Measurements from ENCODE around the gene SERBP1.
"Not testable (repeated sequence)": the region's sequence is repeated elsewhere in the genome, so short reads cannot be mapped to it uniquely, and the experiment has no call there.

SERBP1 gene

GRCh38 chr1:67439277-67440029, 9.3 kb upstream of the SERBP1 start:
- FAIRE-seq: no peak

GRCh38 chr1:67437961-67438360, 7.8 kb upstream of the SERBP1 start:
- no peak for FAIRE-seq

DNA sequence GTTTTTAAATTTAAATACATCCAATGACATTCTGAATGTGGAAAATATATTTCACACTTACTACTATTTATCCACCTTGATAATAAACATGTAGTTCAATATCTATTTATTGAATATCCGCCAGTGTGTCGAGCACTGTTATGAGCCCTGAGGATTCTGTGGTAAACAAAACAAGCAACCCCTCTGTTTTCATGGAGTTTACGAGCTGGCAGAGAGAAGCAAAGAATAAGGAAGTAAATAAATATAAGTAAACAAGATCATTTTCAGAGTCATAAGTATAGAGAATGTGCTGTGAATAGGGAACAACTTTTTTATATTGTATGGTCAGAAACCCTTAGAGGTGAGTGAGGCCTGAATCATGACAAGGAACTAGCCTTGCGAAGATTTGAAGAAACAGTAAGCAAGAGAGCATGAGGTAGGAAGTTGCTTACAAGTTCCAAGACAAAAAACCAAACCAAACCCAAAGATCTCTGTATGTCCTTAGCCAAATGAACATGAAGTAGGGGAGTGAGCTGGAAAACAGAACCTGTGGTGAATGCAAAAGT, 6.4 kb upstream of the SERBP1 start:
- FAIRE-seq: no peak

DNA sequence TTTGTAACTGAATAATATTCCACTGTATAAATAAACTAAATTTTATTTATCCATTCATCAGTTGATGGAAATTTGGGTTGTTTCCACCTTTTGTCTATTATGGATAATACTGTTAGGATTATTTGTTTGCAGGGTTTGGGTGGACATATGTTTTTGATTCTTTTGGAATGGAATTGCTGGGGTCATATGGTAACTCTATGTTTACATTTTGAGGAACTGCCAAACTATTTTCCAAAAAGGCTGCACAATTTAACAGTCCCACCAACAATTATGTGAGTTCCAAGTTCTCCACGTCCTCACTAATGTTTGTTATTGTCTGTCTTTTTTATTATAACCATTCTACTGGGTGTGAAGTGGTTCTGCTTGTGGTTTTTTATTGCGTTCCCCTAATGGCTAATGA, 4.3 kb upstream of the SERBP1 start:
- FAIRE-seq: no peak

GRCh38 chr1:67433837-67434236, 3.6 kb upstream of the SERBP1 start:
- FAIRE-seq: no peak

DNA sequence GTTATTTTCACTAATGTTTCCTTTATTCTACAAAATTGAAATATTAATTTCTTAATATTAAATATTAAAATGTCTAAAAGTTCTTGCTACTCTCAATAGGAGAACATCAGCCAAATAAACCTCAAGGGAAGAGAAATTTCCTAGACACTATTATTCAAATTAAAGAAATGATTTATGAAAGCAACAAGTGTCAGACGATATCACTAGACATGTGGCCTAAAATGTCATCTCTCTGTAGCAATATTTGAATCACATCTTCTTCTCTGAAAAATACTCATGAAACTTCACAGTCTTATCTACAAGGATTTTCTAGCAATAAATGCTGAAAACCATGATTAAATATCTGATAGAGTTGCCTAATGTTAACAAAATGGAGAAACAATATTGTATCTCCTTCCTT, 2.5 kb upstream of the SERBP1 start:
- no peak for FAIRE-seq

DNA sequence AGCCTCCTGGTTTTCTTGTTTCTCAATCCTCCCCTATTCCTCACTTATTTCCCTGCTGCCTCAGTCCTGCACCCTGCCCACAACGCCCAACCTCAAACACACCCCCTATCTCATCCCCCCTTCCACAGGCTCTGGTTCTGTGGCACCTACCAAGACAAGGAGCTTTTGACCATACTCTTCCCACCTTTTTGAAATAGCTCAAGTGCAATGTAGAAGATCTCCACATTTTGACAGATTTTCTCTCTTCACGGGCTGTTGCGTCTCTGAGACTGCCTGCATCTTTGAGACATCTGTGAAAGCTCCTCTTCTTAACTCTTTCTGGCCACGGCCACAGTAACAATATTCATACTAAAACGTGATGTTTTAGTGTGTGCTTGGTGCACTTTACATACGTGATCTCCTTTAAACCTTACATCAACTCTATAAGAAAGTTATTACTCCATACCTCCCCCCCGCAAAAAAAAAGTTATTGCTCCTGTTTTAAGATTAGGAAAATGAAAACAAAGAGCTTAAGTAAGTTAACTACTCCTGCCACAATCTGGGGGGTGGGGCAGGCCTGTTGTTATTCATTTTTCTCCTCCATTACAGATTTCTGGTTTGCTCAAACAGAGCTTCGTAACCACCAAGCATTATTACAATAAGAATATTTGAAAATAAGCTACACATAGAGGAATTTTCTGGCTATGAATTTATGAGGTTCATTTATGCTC, 1.8 kb upstream of the SERBP1 start:
- FAIRE-seq: no peak

GRCh38 chr1:67431156-67431765, 1.1 kb upstream of the SERBP1 start:
- no peak for FAIRE-seq

DNA sequence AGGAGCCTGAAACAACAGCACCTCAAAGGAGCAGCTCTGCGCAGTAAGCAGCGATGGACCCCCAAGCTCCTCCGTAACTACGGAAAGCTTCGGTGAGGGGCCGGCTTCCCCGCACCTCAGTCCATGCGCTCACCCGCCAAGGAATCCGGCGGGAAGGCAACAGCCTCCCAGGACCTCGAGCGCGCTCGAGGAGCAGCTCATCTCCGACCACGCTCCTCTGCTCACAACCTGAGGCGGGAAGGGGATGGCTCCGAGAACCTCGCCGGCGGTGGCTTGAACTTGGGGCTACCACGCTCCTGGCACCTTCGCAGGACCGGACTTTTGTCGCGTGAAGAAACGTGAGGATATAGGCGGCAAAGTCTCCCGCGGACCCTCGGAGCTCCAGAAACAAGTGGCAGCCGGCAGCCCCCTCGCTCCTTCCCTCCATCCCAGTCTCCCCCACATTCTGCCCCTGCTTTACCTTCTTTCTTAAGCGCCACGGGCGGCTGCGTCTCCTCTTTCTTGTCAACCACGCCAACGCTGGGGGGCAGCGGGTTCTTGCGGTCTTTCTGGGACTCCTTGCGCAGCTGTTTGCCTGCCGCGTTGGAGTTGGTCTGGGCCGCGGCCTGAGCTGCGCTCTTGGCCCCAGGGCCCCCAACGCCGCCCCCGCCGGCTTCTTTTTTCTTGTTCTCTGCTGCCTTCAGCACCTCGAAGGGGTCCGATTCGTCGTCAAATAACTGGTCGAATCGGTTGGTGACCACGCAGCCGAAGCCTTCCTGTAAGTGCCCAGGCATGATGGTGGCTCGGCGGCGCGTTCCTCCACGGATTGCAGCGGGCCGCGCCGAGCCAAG, 459 bp downstream of the SERBP1 start:
- no peak for FAIRE-seq

DNA sequence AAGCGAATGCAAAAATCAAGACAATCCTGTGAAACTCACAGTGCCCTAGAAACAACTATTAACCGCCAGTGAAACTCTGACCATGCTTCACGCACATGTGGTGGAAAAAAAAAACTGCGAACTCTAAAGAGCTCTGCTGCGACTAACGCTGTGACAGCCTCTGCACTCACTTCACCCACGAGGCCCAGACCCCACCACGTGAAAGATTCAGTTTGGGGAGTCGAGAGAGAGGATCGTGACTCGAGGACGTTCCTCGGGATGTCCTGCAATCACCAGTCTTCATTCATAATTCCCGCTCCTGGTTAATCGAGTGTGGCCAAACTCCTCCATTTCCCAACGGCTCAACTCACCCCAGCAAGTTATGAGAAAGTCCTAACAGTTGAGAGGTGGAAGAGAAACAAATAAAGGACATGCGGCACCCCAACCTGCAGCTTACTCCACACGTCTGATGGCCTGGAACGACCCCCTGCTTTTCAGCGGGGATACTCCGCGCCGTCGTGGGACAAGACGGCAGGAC, 1.1 kb downstream of the SERBP1 start:
- FAIRE-seq: no peak

GRCh38 chr1:67427947-67428346, 2.3 kb downstream of the SERBP1 start:
- no peak for FAIRE-seq

DNA sequence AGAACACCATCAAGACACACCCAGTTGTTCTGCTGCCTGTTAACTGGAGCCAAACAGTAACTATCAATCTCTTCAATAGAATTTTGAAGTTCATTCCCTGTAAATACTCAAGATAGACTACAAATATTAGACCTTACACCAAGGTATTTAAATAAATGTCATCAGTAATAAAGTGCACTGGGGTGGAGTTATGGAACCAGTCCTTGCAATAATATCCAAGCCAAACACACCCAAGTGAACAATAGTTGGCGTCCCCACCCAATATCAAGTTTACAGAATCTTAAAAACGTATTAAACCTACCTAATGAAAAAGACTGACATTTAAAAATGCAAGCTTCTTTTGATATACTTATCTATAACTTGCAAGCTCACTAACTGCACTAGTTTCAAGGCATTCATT, 2.7 kb downstream of the SERBP1 start:
- FAIRE-seq: no peak

- no peak for FAIRE-seq
These were observed 9.2 kb downstream of the SERBP1 start for GRCh38 chr1:67420835-67421492.

GRCh38 chr1:67418839-67419586, 11.2 kb downstream of the SERBP1 start:
- no peak for FAIRE-seq

DNA sequence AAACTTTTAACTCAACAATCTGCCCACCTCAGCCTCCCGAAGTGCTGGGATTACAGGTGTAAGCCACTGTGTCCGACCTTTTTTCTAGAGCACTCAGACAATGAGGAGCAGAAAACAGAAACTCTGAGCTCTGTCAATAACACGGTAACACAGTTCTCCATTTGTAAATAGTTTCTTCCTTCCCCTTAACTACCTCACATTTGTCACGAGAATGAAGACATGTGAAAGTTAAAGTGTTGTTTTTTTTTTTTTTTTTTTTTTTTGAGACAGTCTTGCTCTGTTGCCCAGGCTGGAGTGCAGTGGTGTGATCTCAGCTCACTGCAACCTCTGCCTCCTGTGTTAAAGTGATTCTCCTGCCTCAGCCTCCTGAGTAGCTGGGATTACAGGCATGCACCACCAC, 12.5 kb downstream of the SERBP1 start:
- FAIRE-seq: not testable (repeated sequence)

- FAIRE-seq: no peak
These were observed 15.2 kb downstream of the SERBP1 start for GRCh38 chr1:67415041-67415440.

DNA sequence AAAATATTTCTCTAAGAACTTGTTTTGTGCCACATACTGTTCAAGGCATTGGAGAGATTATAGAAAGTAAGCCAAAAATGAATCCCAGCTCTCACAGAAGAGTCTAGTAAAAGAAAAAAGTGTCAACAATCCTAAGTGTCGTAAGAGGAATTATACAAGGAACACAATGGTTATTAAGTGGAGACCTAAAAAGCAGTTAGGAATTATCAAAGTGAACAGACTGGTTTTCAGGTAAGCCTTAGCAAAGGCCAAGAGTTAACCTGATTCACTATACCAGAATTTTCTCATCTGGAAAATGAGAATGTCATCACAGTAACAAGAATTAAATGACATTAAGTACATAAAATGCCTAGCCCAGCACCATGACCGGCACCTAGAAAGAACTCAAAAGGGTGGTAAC, 15.6 kb downstream of the SERBP1 start:
- no peak for FAIRE-seq

DNA sequence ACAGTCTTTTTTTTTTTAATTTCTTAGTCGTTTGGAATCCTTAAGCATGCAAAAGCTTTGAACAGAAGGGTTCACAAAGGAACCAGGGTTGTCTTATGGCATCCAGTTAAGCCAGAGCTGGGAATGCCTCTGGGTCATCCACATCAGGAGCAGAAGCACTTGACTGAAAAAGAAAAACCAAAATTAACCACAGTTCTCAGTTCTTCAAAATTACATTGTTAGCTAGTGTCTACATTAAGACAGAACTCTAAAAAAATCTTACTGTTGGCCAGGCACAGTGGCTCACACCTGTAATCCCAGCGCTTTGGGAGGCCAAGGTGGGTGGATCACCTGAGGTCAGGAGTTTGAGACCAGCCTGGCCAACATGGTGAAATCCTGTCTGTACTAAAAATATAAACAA, 17.1 kb downstream of the SERBP1 start:
- FAIRE-seq: not testable (repeated sequence)

GRCh38 chr1:67408148-67408547, 22.1 kb downstream of the SERBP1 start:
- FAIRE-seq: no peak

GRCh38 chr1:67407498-67407897, 22.7 kb downstream of the SERBP1 start:
- FAIRE-seq: no peak

Measured in colon (tissue), 2 donors.